ENCODE measurements around the gene USP32. TPM values are rescaled to one million over a fixed set of nuclear protein-coding genes. Genes with fewer than 3 reads are reported as not detected.

Gene USP32
- total RNA-seq, 2 donors from 2014 or later = 54.1 to 74.3 TPM

DNA sequence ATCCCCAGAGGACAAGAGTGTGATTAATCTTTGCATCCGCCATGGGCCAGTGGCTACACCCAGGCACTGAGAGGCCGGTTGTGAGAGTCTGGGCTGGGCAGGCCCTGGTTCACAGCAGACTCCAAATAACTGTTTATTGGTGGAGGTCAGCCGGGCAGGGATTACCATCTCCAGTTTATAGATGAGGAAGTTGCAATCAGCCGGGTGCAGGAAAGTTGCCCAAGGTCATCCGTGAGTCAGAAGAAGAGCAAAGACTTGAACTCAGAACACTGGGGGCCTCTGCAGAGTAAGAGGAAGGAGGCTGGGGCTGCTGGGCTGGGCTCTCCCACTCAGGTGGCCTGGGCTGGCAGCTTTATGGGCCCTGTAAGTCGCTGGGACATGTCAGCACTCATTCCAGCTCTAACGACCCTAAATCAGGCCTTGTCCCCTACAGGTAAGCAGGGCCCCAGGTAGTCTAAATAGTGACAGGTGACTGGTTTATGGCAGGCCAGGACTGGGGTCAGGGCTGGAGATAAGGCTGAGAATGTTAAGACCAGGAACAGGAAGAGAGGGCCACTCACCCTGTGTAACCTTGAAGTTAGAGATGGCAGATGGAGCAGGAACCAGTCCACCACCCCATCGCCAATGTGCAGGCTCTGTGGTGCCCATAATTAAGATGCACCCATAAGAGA is 244.2 kb downstream of the USP32 start:
- no peak overlapping the region for H3K27ac Mint-ChIP-seq
- no peak overlapping the region for H3K4me3 Mint-ChIP-seq
- no peak overlapping the region for H3K27ac ChIP-seq (ENCODE audit: low read depth, low read length)
- 92 to 96% methylated on average over 7 to 8 of the region's 8 CpGs for WGBS, 2 experiments (ENCODE audit: insufficient coverage in 1 of 2, insufficient read length in 1 of 2)
- no peak for DNase-seq
- peaks cover 1% of the 10 kb centered on the region for H3K9me3 Mint-ChIP-seq
- no peaks in the 10 kb centered on the region for H3K36me3 ChIP-seq (ENCODE audit: control insufficient read depth, insufficient read depth, low read length)
- H3K4me1 Mint-ChIP-seq = peaks cover 41% of the 10 kb centered on the region
- H3K4me3 ChIP-seq (ENCODE audit: low read length) = no peak overlapping the region
- H3K27me3 Mint-ChIP-seq (ENCODE audit: insufficient read depth) = peaks cover 94% of the 10 kb centered on the region
- peaks cover 84% of the 10 kb centered on the region for H3K27me3 ChIP-seq (ENCODE audit: control insufficient read depth, insufficient read depth, low read length, poor library complexity, severe bottlenecking)
- no peaks in the 10 kb centered on the region for H3K36me3 Mint-ChIP-seq (ENCODE audit: low read depth)
- H3K9me3 ChIP-seq (ENCODE audit: control insufficient read depth, low read length) = no peaks in the 10 kb centered on the region
- TF ChIP-seq, protein P1, sequence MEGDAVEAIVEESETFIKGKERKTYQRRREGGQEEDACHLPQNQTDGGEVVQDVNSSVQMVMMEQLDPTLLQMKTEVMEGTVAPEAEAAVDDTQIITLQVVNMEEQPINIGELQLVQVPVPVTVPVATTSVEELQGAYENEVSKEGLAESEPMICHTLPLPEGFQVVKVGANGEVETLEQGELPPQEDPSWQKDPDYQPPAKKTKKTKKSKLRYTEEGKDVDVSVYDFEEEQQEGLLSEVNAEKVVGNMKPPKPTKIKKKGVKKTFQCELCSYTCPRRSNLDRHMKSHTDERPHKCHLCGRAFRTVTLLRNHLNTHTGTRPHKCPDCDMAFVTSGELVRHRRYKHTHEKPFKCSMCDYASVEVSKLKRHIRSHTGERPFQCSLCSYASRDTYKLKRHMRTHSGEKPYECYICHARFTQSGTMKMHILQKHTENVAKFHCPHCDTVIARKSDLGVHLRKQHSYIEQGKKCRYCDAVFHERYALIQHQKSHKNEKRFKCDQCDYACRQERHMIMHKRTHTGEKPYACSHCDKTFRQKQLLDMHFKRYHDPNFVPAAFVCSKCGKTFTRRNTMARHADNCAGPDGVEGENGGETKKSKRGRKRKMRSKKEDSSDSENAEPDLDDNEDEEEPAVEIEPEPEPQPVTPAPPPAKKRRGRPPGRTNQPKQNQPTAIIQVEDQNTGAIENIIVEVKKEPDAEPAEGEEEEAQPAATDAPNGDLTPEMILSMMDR (conservative IDR thresholded peaks at IDR 0.05) = no peak
- H3K9ac ChIP-seq (ENCODE audit: extremely low read depth, low read length, poor library complexity, severe bottlenecking) = no peak overlapping the region
- peaks cover 4% of the 10 kb centered on the region for H3K4me1 ChIP-seq (ENCODE audit: control insufficient read depth, insufficient read depth, low read length)

DNA sequence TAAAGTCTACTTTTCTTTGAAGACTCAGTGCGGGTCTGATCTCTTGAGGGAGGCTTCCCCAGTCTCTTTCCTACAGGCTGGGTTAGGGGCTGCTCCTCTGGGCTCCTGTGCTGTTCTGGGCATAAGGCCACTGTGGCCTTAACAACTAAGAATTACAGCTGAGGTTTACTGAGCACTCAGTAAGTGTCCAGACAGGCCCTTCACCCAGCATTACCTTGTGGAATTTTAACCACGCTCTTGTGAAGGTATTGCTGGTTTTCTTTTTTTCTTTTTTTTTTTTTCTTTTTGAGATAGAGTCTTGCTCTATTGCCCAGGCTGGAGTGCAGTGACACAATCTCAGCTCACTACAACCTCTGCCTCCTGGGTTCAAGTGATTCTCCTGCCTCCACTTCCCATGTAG is 245.7 kb downstream of the USP32 start:
- Histone ChIP-seq H3K27ac (ENCODE audit: low read depth, low read length) (no peak overlapping the region), H3K9ac (ENCODE audit: extremely low read depth, low read length, poor library complexity, severe bottlenecking) (no peak overlapping the region), H3K4me3 (ENCODE audit: low read length) (no peak overlapping the region), H3K36me3 (ENCODE audit: control insufficient read depth, insufficient read depth, low read length) (no peaks in the 10 kb centered on the region), H3K4me1 (ENCODE audit: control insufficient read depth, insufficient read depth, low read length) (peaks cover 9% of the 10 kb centered on the region), H3K27me3 (ENCODE audit: control insufficient read depth, insufficient read depth, low read length, poor library complexity, severe bottlenecking) (peaks cover 78% of the 10 kb centered on the region), H3K9me3 (ENCODE audit: control insufficient read depth, low read length) (no peaks in the 10 kb centered on the region)
- 91 to 95% methylated on average over 1 to 2 of the region's 2 CpGs for WGBS, 2 experiments (ENCODE audit: insufficient coverage in 1 of 2, insufficient read length in 1 of 2)
- no peaks in the 10 kb centered on the region for H3K36me3 Mint-ChIP-seq (ENCODE audit: low read depth)
- TF ChIP-seq, protein P1 (conservative IDR thresholded peaks at IDR 0.05) = no peak
- H3K4me1 Mint-ChIP-seq = peaks cover 41% of the 10 kb centered on the region
- H3K27ac Mint-ChIP-seq = no peak overlapping the region
- H3K27me3 Mint-ChIP-seq (ENCODE audit: insufficient read depth) = peaks cover 91% of the 10 kb centered on the region
- no peak overlapping the region for H3K4me3 Mint-ChIP-seq
- H3K9me3 Mint-ChIP-seq = peaks cover 1% of the 10 kb centered on the region
- DNase-seq = no peak

DNA sequence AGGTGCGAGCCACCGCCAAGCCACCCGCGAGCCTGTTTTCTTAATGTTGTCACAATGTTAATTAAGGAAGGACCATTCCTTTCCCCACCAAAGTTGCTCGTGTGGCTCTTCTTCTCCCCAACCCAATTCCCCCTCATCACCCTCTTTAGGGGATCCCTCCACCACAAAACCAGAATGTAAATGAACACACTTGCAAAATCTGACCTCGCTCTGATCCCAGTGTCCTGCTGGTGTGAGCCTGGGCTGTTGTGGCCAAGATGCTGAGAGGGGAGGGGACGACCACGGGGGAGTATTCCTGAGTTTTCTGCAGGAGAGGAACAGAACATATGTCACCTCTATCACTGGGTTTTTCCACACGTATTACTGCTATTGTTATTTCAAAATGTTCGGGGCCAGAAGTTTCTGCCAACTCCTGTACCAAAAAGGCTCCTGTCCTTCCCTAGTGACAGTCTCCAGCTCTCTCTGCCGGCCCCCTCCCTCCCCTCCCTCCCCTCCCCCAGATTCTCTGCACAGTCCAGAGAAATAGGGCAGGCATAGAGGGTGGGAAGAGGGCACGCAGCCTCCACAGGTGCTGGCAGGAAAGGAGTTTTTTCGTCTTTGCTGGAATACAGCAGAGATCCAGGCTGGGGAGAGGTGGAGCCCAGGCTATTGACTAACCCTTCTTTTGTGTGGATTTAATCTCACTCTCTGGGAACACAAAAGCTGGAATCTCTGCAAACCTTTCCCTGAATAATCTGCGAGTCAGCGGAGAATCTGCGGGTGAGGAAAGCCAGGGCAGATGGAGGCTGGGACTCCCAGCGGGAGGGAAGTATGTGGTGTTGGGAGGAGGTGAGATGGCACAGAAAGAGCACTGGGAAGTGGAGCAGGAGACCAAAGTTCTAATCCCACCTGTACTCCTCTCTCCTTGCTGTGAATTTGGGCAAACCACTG is 246.7 kb downstream of the USP32 start:
- Mint-ChIP-seq H3K27ac (no peak overlapping the region), H3K36me3 (ENCODE audit: low read depth) (no peaks in the 10 kb centered on the region), H3K27me3 (ENCODE audit: insufficient read depth) (peaks cover 91% of the 10 kb centered on the region), H3K9me3 (no peaks in the 10 kb centered on the region), H3K4me3 (no peak overlapping the region), H3K4me1 (peaks cover 35% of the 10 kb centered on the region)
- H3K36me3 ChIP-seq (ENCODE audit: control insufficient read depth, insufficient read depth, low read length) = no peaks in the 10 kb centered on the region
- H3K4me1 ChIP-seq (ENCODE audit: control insufficient read depth, insufficient read depth, low read length) = peaks cover 9% of the 10 kb centered on the region
- H3K4me3 ChIP-seq (ENCODE audit: low read length) = no peak overlapping the region
- no peaks in the 10 kb centered on the region for H3K9me3 ChIP-seq (ENCODE audit: control insufficient read depth, low read length)
- WGBS, 2 experiments (ENCODE audit: insufficient coverage in 1 of 2, insufficient read length in 1 of 2) = 37 to 49% methylated on average over 9 to 16 of the region's 17 CpGs
- H3K9ac ChIP-seq (ENCODE audit: extremely low read depth, low read length, poor library complexity, severe bottlenecking) = no peak overlapping the region
- H3K27me3 ChIP-seq (ENCODE audit: control insufficient read depth, insufficient read depth, low read length, poor library complexity, severe bottlenecking) = peaks cover 78% of the 10 kb centered on the region
- TF ChIP-seq, protein P1 (conservative IDR thresholded peaks at IDR 0.05) = no peak
- H3K27ac ChIP-seq (ENCODE audit: low read depth, low read length) = no peak overlapping the region
- peak; percentile 82 for DNase-seq

Data from endodermal cell (in vitro differentiated cells).